ENCODE results near the gene MRFAP1. TPM values are rescaled to one million over a fixed set of nuclear protein-coding genes. Genes with fewer than 3 reads are reported as not detected.

The MRFAP1 gene
- total and polyA plus RNA-seq, 2 of the 4 experiments (the other 2 are of a cell fraction) = 65.4 to 268 TPM

DNA sequence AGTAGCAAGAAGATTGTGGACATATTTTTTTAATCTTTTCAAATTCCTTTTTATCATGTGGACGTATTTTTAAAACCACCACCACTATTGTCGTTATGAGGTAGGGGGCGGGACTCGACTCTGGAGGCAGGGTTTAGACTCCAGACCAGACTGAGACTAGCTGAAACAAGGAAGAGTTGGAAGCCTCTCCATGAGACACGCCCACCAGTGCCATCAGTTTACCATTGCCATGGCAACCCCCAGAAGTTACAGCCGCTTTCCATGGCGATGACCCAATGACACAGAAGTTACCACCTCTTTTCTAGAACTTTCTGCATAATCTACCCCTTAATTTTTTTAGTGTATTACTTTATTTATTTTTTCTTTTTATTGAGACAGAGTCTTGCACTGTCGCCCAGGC is 8.7 kb downstream of the MRFAP1 start:
- Histone ChIP-seq H2AK9ac (replicated peaks; ENCODE audit: low read depth, low read length, poor library complexity) (no peak overlapping the region), H2BK5ac (ENCODE audit: low read depth, low read length, poor library complexity, severe bottlenecking) (no peak overlapping the region), H2AFZ (replicated peaks; ENCODE audit: low read length, poor library complexity) (no peak overlapping the region), H2AK5ac (ENCODE audit: low read depth, low read length) (no peak overlapping the region), H4K91ac (ENCODE audit: insufficient read depth, low read depth, low read length) (no peak overlapping the region), H3K9me1 (ENCODE audit: insufficient read depth, low read length) (no peaks in the 10 kb centered on the region), H3K9me3 (ENCODE audit: control insufficient read depth, insufficient read depth, low read length) (no peaks in the 10 kb centered on the region), H2BK15ac (ENCODE audit: low read depth, low read length) (no peak overlapping the region), H3K18ac (ENCODE audit: low read depth, low read length) (no peak overlapping the region), H2BK120ac (ENCODE audit: low read depth, low read length) (no peak overlapping the region), H3K4me1 (ENCODE audit: control insufficient read depth, insufficient read depth, low read length) (no peaks in the 10 kb centered on the region), H4K5ac (ENCODE audit: low read depth, low read length) (no peak overlapping the region), H3K4ac (ENCODE audit: low read depth, low read length) (no peak overlapping the region), H3K27ac (ENCODE audit: insufficient read depth, low read length) (no peak overlapping the region), H3K27me3 (ENCODE audit: control insufficient read depth, insufficient read depth, low read length) (peaks cover 2% of the 10 kb centered on the region; the same call in 1 of the 2 replicates), H3K14ac (replicated peaks; ENCODE audit: low read depth, low read length) (no peak overlapping the region), H3K4me3 (ENCODE audit: insufficient read depth, low read depth, low read length) (no peak overlapping the region), H3K56ac (ENCODE audit: extremely low read depth, insufficient read depth, low read length) (no peak overlapping the region), H3K79me1 (ENCODE audit: low read depth in 1 of 2, low read length in 2 of 2) (peaks cover 0 to under 1% of the 10 kb centered on the region in 2 experiments; a peak in 1 of 4 replicates), H3K36me3 (ENCODE audit: control insufficient read depth, insufficient read depth, low read length) (no peaks in the 10 kb centered on the region), H4K8ac (ENCODE audit: low read depth in 2 of 2, low read length in 2 of 2) (no peak overlapping the region), H3K23ac (ENCODE audit: low read depth, low read length) (no peak overlapping the region), H2BK20ac (ENCODE audit: low read depth, low read length) (no peak overlapping the region), H3K4me2 (ENCODE audit: low read depth, low read length) (no peak overlapping the region), H4K20me1 (ENCODE audit: insufficient read depth, low read length) (no peaks in the 10 kb centered on the region), H3K9ac (ENCODE audit: low read depth, low read length) (no peak overlapping the region)
- CTCF ChIA-PET = no interaction called here
- WGBS, 2 experiments (ENCODE audit: extremely low coverage in 2 of 2, insufficient read length in 1 of 2) = no CpG with 5 or more reads among the region's 8 CpGs
- intact Hi-C loops (cut with micrococcal nuclease) (no loop called here), dilution Hi-C loops (cut with HindIII; ENCODE audit: low sequenced_read_pairs, unreplicated experiment) (no loop called here), in situ Hi-C loops (cut with MboI; ENCODE audit: low sequenced_read_pairs) (no loop called here)
- no peak for DNase-seq
- TF ChIP-seq BHLHE40 (IDR thresholded peaks at IDR 0.05; ENCODE audit: low read depth, low read length) (no peak), RFX5 (IDR thresholded peaks at IDR 0.05; ENCODE audit: low read depth, low read length) (no peak), MXI1 (IDR thresholded peaks at IDR 0.05; ENCODE audit: borderline replicate concordance, low read depth, low read length) (no peak), NFE2L2 (IDR thresholded peaks at IDR 0.05; ENCODE audit: low read depth, low read length) (no peak), MAFK (IDR thresholded peaks at IDR 0.05; ENCODE audit: low read depth, low read length) (no peak), FOS (IDR thresholded peaks at IDR 0.05; ENCODE audit: low read depth, low read length) (no peak), CEBPB (IDR thresholded peaks at IDR 0.05; ENCODE audit: low read depth, low read length) (no peak), RAD21 (IDR thresholded peaks at IDR 0.05; ENCODE audit: low read length) (no peak), RCOR1 (IDR thresholded peaks at IDR 0.05; ENCODE audit: insufficient replicate concordance, low read length) (no peak), SMC3 (IDR thresholded peaks at IDR 0.05; ENCODE audit: low read depth, low read length) (no peak), CHD1 (IDR thresholded peaks at IDR 0.05; ENCODE audit: low read depth, low read length) (no peak), MAZ (IDR thresholded peaks at IDR 0.05; ENCODE audit: borderline replicate concordance, low read depth, low read length) (no peak), ELK1 (IDR thresholded peaks at IDR 0.05; ENCODE audit: borderline replicate concordance, low read depth, low read length) (no peak), CTCF (conservative IDR thresholded peaks at IDR 0.05; ENCODE audit: low read depth, low read length) (no peak), POLR2A (IDR thresholded peaks at IDR 0.05; ENCODE audit: low read depth, low read length) (no peak)
- TF ChIP-seq, protein P1, sequence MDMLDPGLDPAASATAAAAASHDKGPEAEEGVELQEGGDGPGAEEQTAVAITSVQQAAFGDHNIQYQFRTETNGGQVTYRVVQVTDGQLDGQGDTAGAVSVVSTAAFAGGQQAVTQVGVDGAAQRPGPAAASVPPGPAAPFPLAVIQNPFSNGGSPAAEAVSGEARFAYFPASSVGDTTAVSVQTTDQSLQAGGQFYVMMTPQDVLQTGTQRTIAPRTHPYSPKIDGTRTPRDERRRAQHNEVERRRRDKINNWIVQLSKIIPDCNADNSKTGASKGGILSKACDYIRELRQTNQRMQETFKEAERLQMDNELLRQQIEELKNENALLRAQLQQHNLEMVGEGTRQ (IDR thresholded peaks at IDR 0.05; ENCODE audit: low read depth, low read length) = no peak
- POLR2A ChIA-PET (ENCODE audit: unreplicated experiment) = no interaction called here
- ATAC-seq (ENCODE audit: low read depth) = no peak
- BruUV-seq (replicated peaks) = no TSS peak
